HG02852 (cell line): ENCODE measurements around the gene ARHGAP15.

Experiments used
- ATAC-seq: cut with Tn5 transposase; IDR thresholded peaks from one replicate; pipeline ENCODE4 v1.9.1; 2021; ENCODE audit warnings: mild to moderate bottlenecking, moderate library complexity; ENCODE audit not compliant: unreplicated experiment

The ARHGAP15 gene

DNA sequence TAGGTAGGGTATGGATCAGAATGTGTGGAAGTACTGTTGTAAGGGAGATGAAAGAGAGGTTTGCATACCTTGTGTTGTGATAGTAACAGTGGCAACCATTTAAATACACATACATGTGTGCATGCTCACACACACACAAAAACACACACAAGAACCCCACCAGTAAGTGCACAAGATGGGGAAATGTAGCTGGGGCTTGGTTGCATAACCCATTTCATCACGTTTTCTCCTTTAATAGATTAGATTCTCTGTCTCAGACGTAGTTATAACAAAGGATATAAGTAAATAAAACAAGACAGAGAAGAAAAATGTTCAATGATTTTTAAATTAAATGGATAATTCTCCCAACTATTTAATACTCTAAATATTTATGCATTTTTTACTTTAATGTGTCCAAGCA, 13.4 kb downstream of the ARHGAP15 start:
- no peak for ATAC-seq

DNA sequence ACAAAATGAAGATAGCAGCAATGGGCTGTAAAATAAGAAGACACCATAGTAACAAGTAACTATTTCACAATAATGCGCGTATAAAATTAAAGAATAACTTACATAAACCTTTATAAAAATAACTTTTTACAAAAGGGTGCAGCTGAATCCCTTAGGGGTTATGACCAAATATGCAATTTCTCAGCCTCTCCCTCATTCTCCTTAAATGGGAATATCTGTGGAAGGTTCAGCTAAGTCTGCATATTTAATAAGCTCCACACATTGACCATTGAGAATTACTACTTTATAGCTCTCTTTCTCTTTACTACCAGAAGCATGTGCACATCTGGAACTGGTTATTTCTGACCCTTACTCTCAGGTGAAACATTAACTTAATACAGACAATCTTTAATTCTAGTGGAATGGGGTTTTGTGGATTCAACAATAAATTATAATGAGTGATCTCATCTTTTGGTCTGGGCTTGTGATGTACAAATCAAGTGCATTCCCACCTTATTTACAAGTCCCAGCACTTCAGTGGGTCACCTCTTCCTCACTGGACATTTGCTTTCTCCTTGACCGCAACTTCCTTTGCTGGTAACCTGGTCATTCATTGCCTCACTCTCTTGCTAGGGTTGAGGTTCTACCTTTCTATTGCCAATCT, 15.7 kb downstream of the ARHGAP15 start:
- no peak for ATAC-seq

DNA sequence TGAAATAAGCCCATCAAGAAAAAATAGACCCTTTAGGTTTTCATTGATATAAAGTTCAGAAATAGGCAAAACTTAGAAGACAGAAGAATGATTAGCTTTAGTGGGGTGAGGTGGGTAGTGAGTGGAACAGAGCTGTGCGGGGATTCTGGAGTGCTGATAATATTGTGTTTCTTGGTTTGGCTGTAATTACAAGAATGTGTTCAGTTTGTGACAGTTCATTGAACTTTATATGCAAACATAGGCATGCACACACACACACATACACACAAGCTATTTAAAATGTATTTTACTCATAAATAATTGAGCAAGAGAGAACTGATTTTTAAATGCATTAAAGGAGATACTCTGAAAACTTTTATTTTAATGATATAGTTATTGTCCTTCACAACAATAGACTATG, 17.1 kb downstream of the ARHGAP15 start:
- no peak for ATAC-seq

DNA sequence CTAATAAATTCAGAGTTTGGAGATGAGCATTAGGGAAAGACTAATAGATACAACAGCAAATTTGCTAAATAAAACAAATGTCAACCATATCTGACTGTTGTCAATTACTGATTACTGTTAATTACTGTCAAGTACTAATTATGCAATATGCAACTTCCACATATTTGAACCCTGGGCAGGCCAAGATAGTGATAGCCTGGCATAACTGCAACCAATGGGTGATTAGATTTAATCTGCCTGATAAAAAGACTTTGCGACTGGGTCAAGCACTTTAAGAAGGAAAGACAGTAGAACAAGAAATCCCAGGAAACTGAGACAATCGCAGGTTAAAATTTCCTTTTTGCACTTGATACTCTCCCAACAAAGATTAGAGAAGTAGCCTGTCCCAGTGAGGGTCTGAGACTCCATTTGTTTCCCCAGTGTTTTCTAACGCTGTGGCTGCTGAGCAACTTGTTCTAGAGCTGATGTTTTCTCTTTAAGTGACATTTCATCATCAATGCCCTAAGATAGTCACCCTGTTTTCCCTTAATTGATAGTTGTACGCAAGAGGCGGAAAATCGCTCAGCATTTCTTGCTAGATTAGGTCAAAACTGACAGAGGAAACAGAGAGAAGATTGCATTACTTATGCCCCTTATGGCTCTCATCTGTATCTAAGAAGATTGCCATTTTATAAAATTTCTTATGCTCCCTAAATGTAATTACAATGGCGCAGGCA, 17.8 kb downstream of the ARHGAP15 start:
- no peak for ATAC-seq

DNA sequence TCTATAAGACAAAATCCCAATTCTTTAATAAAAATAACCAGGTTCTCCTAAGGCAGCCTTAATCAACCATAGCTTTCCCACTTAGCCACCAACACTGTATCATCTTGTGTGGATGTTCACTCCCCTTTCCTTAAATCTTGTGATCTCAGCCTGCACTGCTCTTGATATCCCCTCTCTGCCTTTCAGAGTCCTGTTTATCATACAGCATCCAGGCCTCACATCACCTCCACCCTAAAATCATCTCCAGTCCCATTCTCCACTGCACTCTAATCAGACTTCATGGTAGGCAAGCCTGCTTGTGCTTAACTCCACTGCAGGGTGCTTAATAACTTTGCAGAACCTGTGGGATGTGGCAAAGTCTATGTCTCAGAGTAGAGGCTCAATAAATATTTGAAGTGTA, 18.8 kb downstream of the ARHGAP15 start:
- ATAC-seq: no peak

DNA sequence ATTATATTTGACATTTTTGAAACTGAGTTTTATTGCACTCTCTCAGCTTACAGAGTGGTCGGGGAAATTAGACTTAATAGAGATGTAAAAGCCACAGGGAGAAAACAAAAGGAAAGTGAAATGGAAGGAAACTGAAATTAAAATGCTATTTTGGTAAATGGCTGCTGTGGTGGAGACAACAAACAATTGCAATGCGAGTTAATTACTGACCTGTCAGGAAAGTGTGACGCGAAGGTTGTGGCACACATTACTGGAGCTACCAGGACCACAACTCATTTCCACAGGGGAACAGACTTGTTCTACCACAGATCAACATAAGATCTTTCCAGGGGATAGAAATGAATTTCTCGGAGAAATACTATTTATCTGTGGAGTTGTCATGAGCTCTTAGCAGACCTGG, 19.5 kb downstream of the ARHGAP15 start:
- peak; percentile 37 for ATAC-seq

DNA sequence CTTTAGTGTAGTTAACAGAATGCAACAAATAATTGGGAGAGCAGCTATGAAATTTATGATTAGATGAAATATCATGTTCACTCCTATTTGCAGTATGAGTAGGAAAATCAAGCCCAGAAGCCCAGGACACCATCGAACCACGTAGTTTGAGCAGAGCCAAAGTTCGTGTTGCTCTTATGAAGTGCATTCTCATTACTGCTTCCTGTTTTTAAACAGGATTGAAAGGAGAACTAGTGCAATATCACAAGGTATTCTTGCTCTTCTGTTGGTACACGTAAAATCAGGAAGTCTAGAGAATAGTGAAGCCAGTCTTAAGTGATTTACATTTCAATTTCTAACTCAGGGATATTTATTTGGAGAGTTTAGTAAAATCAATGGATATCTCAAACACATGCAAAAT, 21.1 kb downstream of the ARHGAP15 start:
- ATAC-seq: peak; percentile 77

DNA sequence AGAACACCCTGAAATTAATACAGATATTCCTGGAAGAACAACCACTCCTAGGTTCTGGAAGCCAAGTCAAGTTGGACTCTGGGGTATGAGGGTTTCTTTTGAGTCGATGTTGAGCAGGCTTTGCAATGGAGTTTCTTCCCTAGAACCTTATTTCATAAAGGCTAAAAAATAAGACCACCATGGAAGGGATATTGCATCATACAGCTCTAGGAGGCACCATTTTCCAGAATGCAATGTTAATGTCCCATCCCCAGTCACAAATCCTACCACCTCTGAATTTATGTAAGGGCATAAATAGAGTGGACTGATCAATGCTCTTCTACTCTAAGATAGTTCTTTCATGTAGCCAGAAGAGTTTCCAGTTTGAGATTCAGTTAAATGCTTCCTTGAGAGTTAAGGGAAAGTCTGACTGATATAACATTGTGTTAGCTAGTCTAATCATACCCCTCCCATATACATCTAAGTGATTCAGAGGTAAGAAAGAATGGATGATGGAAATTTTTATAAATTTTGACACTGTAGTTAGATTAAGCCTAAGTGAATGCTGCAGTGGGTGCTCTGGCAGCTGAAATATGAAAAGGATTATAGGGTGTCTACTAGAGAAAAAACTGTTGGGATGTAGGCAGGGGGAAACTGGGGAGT, 22.0 kb downstream of the ARHGAP15 start:
- no peak for ATAC-seq

DNA sequence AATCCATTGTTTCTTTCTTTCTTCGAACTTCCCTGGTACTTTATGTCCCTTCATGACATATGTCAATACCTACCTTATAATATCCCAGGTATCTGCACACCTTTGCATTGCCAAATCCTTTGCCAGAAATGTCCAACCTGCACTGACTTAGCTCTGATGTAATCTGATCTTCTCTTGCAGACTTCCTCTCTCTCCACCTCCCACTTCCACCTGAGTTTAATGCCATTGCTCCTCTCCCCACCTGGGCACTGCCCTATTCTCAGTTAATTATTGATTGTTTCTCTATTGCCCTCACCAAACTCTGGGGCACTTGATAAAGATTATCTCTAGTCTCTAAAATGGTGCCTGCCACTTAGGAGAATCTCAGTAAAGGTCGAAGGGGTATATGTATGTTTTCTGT, 23.0 kb downstream of the ARHGAP15 start:
- ATAC-seq: no peak

DNA sequence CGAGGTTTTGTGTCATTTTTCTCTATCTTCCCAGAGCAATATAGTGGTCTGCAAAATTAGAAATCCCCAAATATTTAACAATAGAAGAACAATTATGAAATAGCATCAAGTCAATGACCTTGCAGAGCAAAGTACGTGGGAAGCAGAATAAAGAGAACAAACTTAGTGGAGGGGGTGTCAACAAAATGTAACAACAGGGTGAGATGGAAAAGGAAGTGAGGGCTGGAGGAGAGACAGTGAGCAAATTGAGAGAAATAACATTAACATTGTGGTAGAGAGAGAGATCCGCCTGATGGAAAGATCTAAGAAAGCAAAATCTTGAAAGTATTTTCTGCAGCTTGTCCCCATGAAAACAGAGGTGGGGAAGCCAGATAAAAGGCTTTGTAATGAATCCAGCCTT, 23.4 kb downstream of the ARHGAP15 start:
- no peak for ATAC-seq

DNA sequence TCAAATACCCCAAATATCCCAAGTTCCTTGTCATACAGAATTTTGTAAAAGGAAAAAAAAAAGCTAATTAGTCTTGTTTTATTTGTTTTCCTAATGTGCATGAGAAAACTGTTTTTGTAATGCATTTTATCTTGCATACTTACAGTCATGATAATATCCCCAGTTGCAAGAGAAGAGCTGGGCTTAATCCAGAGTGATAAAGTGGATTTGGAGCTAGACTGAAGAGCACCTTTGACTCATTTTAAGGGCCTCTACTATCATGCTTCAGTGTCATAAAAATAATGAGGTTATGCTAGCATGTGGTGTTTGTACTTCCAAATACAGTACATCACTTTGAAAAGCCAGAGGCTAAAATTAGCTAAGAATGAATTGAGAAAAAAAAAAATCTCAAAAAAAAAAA, 26.4 kb downstream of the ARHGAP15 start:
- no peak for ATAC-seq

DNA sequence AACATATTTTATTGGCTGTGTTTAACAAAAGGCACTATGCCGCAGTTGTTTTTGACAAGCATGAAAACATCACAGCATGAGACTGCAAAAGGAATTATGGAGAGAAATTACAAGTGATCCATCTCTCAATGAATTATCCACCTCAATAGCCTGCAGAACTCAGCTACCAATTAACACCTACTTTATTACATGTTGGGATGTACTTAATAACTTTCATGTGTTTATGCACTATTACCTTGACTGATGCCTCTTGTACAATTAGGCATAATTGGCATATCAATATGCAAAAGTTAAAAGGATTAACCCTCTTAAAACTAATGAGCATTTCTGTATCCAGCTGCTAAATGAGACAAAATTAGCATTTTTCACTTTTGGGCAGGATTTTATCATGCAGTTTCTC, 27.8 kb downstream of the ARHGAP15 start:
- no peak for ATAC-seq

DNA sequence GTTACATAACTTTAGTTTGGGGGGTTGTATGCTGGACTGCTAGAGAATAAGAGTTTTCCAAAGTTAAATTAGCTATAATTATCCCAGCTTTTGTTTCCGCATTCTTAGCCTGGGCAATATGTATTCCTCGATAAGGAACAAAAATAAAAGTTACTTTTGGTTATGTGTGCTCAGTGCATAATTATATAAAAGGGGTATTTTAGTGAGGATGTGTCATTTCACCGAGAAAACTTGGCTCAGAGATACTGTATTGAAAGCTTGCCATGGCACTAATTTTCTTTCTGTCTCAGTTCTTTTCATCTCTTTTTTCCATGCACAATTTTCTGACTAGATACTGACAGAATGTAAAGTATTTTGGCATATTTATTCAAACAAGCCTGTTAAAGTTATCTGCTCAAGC, 28.2 kb downstream of the ARHGAP15 start:
- no peak for ATAC-seq

DNA sequence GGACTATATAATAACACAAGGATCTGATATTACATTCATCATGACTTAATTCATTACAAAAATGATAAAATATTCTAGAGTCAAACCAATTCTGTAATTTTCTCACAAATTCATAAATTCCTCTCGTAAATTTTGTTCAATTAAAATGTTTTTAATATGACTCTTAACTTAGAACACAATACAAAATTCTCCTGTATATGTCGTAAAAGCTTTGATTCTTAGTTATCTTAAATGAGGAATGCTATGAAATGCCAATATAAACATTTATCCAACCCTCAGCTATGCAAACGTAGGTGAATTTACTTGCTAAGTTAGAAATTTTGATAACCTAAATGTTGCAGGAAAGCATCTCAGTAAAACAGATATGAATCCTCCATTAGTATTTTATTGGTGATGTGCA, 28.9 kb downstream of the ARHGAP15 start:
- ATAC-seq: no peak

DNA sequence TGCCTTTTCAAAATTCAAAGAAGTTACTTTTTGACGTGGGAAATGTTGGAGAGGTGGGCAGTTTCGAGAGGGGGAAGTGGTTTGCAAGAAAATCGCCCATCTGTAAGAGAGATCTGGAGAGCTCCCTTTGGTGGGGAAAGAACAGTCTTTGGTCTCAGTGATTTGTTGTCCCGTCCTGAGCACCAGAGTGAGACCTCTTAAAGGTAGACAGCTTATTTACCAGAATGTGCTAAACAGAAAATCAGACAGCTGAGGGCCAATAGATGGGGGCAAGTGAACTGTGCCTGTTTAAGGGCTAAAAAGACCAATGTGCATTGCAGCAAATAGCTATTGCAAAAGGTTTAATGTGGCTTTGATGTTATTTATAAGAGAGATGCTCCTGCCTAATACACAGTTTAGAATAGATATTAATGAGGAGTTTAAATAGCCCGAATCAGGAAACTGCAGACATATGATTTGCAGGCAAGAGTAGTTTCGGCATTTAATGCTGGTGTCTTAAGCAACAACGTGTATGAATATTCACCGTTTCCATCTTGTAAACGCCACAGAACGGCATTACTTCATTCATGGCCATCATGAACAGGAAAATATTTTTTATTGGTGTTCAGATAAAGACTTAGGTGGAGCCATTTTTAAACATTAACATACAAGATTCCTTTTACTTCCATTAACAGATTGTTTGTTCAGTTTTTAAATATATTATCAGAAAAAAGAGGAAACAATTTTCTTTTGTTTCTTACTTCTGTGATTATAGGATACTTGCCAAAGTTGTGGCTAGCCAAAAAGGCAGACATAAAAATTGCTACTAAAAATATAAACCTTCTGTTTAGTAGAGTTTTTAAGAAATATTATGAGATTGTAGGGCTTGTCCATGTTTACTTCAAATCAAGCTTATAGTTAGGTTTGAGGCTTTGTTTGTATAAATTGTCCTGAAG, 29.6 kb downstream of the ARHGAP15 start:
- ATAC-seq: peak; percentile 54

DNA sequence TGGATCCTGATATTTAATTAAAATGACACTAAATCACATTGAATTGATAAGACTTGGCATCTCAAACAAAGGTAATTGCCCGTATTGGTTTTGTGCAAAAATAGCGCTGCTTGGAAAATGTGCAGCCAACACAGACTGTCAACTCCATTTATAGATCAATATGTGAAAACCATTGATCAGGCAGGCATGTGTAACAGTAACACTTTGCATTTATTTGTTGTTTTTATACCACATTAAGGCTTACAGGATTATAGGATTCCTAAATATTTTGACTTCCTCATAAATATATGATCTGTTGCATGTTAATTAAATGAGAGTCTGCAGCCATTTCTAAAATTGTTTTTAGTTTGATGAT, 30.2 kb downstream of the ARHGAP15 start:
- no peak for ATAC-seq

DNA sequence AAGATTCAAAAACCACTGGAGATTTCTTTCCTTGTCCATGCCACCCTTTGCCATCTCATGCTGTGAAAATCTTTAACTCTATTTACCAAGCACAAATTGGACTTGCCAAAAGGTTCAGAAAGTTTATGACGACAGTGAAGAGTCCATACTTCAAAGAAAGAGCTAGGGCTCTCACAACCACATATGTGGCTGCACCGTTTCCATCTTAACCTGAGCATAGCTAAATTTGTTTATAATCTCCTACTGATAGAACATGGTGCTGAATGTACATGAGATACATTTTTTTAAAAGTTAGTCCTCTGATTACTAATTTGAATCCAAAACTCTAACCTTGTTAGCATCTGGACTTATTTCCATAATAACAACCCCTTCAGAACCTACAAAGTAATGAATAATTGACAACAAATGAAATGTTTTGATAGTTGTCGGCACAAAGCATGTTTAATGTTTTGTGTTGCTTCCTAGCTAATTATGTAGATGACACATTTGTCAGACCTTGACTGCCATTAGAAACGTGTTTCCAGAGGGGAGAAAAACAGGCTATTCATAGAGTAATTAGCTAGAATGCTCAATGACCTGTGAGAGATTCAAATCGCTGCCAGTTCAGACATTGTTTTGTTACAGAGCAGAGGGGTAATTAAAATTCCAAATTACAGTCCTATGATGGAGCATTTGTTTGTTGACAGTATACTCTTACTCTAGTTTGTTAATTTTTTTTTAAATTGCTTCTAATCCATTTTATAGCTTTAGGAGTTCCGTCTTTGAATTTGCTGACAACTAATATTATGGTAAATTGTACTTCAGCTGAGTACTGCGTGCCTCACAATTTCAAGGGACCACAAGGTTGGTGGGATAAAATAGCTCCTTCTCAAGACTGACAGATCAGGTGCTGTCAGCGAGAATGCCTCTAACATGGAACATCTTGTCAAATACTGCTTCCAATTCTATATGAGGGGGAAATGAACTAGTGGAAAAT, 31.8 kb downstream of the ARHGAP15 start:
- ATAC-seq: no peak

DNA sequence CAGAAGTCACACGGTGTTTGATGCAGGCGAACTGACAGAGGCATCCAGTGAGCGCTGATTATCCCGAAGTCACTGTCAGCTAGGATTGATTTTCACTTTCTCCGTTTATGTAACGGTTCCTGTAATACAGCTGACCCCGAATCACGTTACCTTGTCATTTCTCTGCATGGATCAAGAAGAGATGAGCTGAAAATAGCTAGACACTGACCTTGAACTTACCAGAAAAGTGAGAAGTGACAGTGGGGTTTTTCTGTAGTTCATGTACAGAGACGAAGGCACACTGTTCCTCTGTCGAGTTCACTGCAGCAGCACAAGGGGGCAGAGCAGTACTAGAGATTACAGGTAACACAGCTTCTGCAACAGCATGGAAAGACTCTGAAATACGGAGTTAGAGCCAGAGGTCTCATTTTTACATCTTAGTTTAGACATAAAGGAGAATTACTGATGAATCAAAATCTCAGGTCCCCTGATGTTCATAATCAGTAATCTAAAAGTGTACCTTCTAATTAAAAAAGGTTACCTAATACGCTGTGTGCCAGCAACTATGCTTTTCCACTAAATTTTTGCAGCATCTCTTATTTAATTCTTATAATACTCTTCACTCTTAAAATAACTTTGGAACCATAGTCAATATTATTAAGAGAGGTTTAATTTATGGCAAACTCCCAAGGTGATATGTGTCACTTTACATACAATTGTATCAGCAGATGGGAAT, 33.1 kb downstream of the ARHGAP15 start:
- ATAC-seq: peak; percentile 89

DNA sequence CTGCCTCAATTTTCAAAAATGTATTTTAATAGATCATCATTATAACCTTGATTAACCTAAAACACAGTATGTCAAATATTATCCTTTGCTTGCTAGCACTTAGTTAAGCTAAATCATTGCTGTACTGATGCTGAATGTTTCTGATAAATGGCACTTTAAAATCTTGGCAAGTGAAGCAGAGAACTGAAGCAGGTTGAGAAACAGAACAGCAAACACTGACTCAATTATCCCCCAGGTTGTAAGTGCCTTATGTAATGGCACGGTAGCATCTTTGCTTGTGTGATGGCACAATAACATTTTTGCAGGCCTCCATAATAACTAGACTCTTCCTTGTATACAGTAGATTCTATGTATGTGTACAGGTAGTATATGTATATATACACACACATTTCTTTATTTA, 33.8 kb downstream of the ARHGAP15 start:
- ATAC-seq: no peak

DNA sequence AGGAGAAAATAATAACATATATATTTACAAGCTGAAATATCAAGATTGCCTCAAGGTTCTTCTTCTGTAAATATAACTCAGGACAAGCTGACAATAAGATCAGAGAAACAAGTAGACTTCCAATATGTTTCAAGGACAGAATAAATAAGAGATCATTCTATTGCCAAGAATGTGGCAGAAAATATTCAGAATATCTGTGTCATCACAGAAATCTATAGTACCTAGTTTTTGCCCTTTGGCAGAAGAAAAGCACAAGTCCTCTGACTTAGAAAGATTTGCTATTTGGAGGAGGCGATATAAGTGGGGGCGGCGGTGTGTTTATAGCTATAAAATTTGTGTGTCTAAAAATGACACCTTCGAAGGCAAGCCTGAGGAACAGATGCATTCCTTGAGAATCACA, 34.3 kb downstream of the ARHGAP15 start:
- no peak for ATAC-seq
